Mucosa of gallbladder (tissue), 1 donor: ENCODE results near the gene NXPH4. TPM values are rescaled to one million over a fixed set of nuclear protein-coding genes. Genes with fewer than 3 reads are reported as not detected.

Experiments
- DNase-seq: peaks from one replicate; pipeline ENCODE4 v3.0.0-alpha.2; 2020; ENCODE audit warnings: low spot score
- total RNA-seq: library from RNA; stranded (reverse); gene quantifications from one replicate; pipeline ENCODE4 v1.2.1, GENCODE V29; 2021
- donor health status: DM: no; HTN: no; CAD: no.

Gene NXPH4
- total RNA-seq, 1 donor from 2014 or later, result 0.83 TPM

- no peak for DNase-seq
These were observed 56.9 kb downstream of the NXPH4 start for GRCh38 chr12:57273516-57273915.

Other genes starting within 250 kb of the NXPH4 start
- 5.7 TPM for gene ZBTB39, start 210.2 kb upstream of the NXPH4 start, total RNA-seq
- gene TAC3, start 200.3 kb upstream of the NXPH4 start, total RNA-seq, result 0.52 TPM
- 48.5 TPM for gene MYO1A, start 166.7 kb upstream of the NXPH4 start, total RNA-seq
- gene NEMP1, start 138.0 kb upstream of the NXPH4 start, total RNA-seq, result 11.4 TPM
- gene NAB2, start 127.7 kb upstream of the NXPH4 start, total RNA-seq, result 21.4 TPM
- 287 TPM for gene STAT6, start 105.4 kb upstream of the NXPH4 start, total RNA-seq
- gene LRP1, start 88.3 kb upstream of the NXPH4 start, total RNA-seq, result 241 TPM
- not detected for gene LRP1-AS, start 69.2 kb upstream of the NXPH4 start, total RNA-seq
- gene SHMT2, start 12.9 kb downstream of the NXPH4 start, total RNA-seq, result 65.1 TPM
- 3.6 TPM for gene STAC3, start 34.4 kb downstream of the NXPH4 start, total RNA-seq
- 73.5 TPM for gene R3HDM2, start 214.2 kb downstream of the NXPH4 start, total RNA-seq
- not detected for gene INHBC, start 218.0 kb downstream of the NXPH4 start, total RNA-seq
- 0.58 TPM for gene INHBE, start 238.5 kb downstream of the NXPH4 start, total RNA-seq
- 6.2 TPM for gene GLI1, start 243.0 kb downstream of the NXPH4 start, total RNA-seq